GM12892 (cell line): Measurements from ENCODE around the gene RAP1B. TPM values are rescaled to one million over a fixed set of nuclear protein-coding genes. Genes with fewer than 3 reads are reported as not detected.
A peak's percentile ranks its signal among the peaks of the same experiment; 100 is the strongest.

Experiments
- DNase-seq: peaks from one replicate; pipeline ENCODE4 v3.0.0; 2011; ENCODE audit not compliant: insufficient read length
- FAIRE-seq: peaks from 2 replicates; lab custom pipeline; 2011; peaks lifted over from hg19 to GRCh38; lab: Jason Lieb, UNC
- POLR2A ChIP-seq: IDR thresholded peaks from 2 replicates; pipeline ENCODE4 v1.6.1; 2011; ENCODE audit warnings: low read depth, low read length, control low read depth
- POLR2AphosphoS5 ChIP-seq: IDR thresholded peaks from 2 replicates; pipeline ENCODE4 v1.6.1; 2011; ENCODE audit warnings: low read depth, low read length, control low read depth
- TAF1 ChIP-seq: IDR thresholded peaks from 2 replicates; pipeline ENCODE4 v1.6.1; 2011; ENCODE audit warnings: low read depth, mild to moderate bottlenecking, control low read depth, low read length, borderline replicate concordance
- polyA plus RNA-seq: library from polyadenylated mRNA; unstranded; fragments of >200 nt; gene quantifications from one replicate; pipeline ENCODE4 v1.2.1, GENCODE V29; 2012; ENCODE audit warnings: missing spikeins, inconsistent platforms; ENCODE audit not compliant: missing spikeins

RAP1B gene
- polyA plus RNA-seq = 110 TPM

- TF ChIP-seq TAF1 = peak; percentile 69; the same call in 1 of the 2 replicates
- TF ChIP-seq POLR2A = peak; percentile 88
- TF ChIP-seq POLR2AphosphoS5 = peak; percentile 93
- DNase-seq = peak; percentile 77
- peak; percentile 99 for FAIRE-seq
Measured at GRCh38 chr12:68610370-68611093, at the start of gene RAP1B. RAP1B (plus strand) TSS chr12:68610899; CDS start chr12:68648725, 37,826 bp downstream.

GRCh38 chr12:68561830-68562229 is 48.9 kb upstream of the RAP1B start:
- DNase-seq = no peak
- no peak for TF ChIP-seq POLR2AphosphoS5
- no peak for TF ChIP-seq TAF1
- no peak for TF ChIP-seq POLR2A
- FAIRE-seq = no peak

GRCh38 chr12:68564166-68564565 is 46.5 kb upstream of the RAP1B start:
- DNase-seq (no peak), FAIRE-seq (no peak)
- TF ChIP-seq POLR2A (no peak), TAF1 (no peak), POLR2AphosphoS5 (no peak)

GRCh38 chr12:68565391-68565903 is 45.3 kb upstream of the RAP1B start:
- DNase-seq = no peak
- FAIRE-seq = no peak
- TF ChIP-seq POLR2A = no peak
- TF ChIP-seq TAF1 = no peak
- no peak for TF ChIP-seq POLR2AphosphoS5

GRCh38 chr12:68568922-68569569 is 41.7 kb upstream of the RAP1B start:
- TF ChIP-seq POLR2A (no peak), POLR2AphosphoS5 (no peak), TAF1 (no peak)
- no peak for DNase-seq
- no peak for FAIRE-seq

- FAIRE-seq = no peak
- no peak for DNase-seq
- TF ChIP-seq POLR2AphosphoS5 = no peak
- TF ChIP-seq POLR2A = no peak
- no peak for TF ChIP-seq TAF1
Measured at GRCh38 chr12:68572661-68573060, 38.0 kb upstream of the RAP1B start.

- no peak for DNase-seq
- TF ChIP-seq POLR2AphosphoS5 (no peak), TAF1 (no peak), POLR2A (no peak)
- no peak for FAIRE-seq
Measured at GRCh38 chr12:68573406-68573805, 37.3 kb upstream of the RAP1B start.

- FAIRE-seq = no peak
- no peak for DNase-seq
- TF ChIP-seq TAF1 = no peak
- no peak for TF ChIP-seq POLR2A
- TF ChIP-seq POLR2AphosphoS5 = no peak
Measured at GRCh38 chr12:68577949-68578348, 32.8 kb upstream of the RAP1B start.

- TF ChIP-seq POLR2A = no peak
- no peak for TF ChIP-seq POLR2AphosphoS5
- no peak for TF ChIP-seq TAF1
- DNase-seq (no peak), FAIRE-seq (no peak)
Measured at GRCh38 chr12:68578765-68579164, 31.9 kb upstream of the RAP1B start.

- no peak for DNase-seq
- TF ChIP-seq TAF1 (no peak), POLR2A (no peak), POLR2AphosphoS5 (no peak)
- no peak for FAIRE-seq
Measured at GRCh38 chr12:68579254-68579653, 31.4 kb upstream of the RAP1B start.

- DNase-seq (no peak), FAIRE-seq (no peak)
- TF ChIP-seq POLR2AphosphoS5 (no peak), POLR2A (no peak), TAF1 (no peak)
Measured at GRCh38 chr12:68580911-68581310, 29.8 kb upstream of the RAP1B start.
